Measurements from ENCODE around the gene TTN. TPM values are rescaled to one million over a fixed set of nuclear protein-coding genes. Genes with fewer than 3 reads are reported as not detected.
A peak's percentile ranks its signal among the peaks of the same experiment; 100 is the strongest.

The TTN gene
- total RNA-seq, 1 donor from 2014 or later: 3.8 TPM

GRCh38 chr2:178715366-178715765 lies 91.9 kb downstream of the TTN start:
- H3K27me3 Mint-ChIP-seq (ENCODE audit: unreplicated experiment): no peaks in the 10 kb centered on the region
- DNase-seq (ENCODE audit: low spot score): no peak
- H3K36me3 Mint-ChIP-seq (ENCODE audit: low read depth, unreplicated experiment): no peaks in the 10 kb centered on the region
- H3K4me1 Mint-ChIP-seq (ENCODE audit: unreplicated experiment): peaks cover 17% of the 10 kb centered on the region
- H3K4me3 Mint-ChIP-seq (ENCODE audit: unreplicated experiment): no peak overlapping the region
- TF ChIP-seq CTCF (IDR thresholded peaks at IDR 0.05; ENCODE audit: unreplicated experiment): no peak
- H3K27ac Mint-ChIP-seq (ENCODE audit: unreplicated experiment): no peak overlapping the region
- H3K9me3 Mint-ChIP-seq (ENCODE audit: unreplicated experiment): no peaks in the 10 kb centered on the region

- Mint-ChIP-seq H3K27me3 (ENCODE audit: unreplicated experiment) (no peaks in the 10 kb centered on the region), H3K9me3 (ENCODE audit: unreplicated experiment) (no peaks in the 10 kb centered on the region), H3K36me3 (ENCODE audit: low read depth, unreplicated experiment) (no peaks in the 10 kb centered on the region), H3K4me3 (ENCODE audit: unreplicated experiment) (no peak overlapping the region), H3K27ac (ENCODE audit: unreplicated experiment) (no peak overlapping the region), H3K4me1 (ENCODE audit: unreplicated experiment) (no peaks in the 10 kb centered on the region)
- TF ChIP-seq CTCF (IDR thresholded peaks at IDR 0.05; ENCODE audit: unreplicated experiment): no peak
- no peak for DNase-seq (ENCODE audit: low spot score)
Observed at GRCh38 chr2:178707476-178707875, 99.7 kb downstream of the TTN start.

DNA sequence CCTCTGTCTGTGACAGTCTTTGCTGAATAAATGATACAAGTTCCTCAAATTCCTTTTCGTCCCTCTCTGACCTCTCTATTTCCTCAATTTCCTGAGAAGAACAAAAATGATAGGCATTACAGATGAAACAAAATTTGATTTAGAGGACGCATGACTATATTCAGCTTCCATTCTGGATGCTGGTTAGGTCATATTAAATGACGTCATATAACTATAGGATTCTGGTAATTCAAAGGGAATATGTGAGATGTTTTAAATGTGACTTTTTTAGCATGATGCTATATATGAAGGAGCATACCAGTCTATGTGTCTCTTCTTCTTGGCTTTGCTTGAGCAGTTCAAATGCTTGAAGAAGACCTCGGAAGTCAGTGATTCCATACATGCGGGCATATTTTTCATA lies 102.3 kb downstream of the TTN start:
- H3K27me3 Mint-ChIP-seq (ENCODE audit: unreplicated experiment): no peaks in the 10 kb centered on the region
- no peak overlapping the region for H3K4me3 Mint-ChIP-seq (ENCODE audit: unreplicated experiment)
- no peaks in the 10 kb centered on the region for H3K4me1 Mint-ChIP-seq (ENCODE audit: unreplicated experiment)
- DNase-seq (ENCODE audit: low spot score): no peak
- no peaks in the 10 kb centered on the region for H3K36me3 Mint-ChIP-seq (ENCODE audit: low read depth, unreplicated experiment)
- no peak for TF ChIP-seq CTCF (IDR thresholded peaks at IDR 0.05; ENCODE audit: unreplicated experiment)
- H3K27ac Mint-ChIP-seq (ENCODE audit: unreplicated experiment): no peak overlapping the region
- no peaks in the 10 kb centered on the region for H3K9me3 Mint-ChIP-seq (ENCODE audit: unreplicated experiment)

DNA sequence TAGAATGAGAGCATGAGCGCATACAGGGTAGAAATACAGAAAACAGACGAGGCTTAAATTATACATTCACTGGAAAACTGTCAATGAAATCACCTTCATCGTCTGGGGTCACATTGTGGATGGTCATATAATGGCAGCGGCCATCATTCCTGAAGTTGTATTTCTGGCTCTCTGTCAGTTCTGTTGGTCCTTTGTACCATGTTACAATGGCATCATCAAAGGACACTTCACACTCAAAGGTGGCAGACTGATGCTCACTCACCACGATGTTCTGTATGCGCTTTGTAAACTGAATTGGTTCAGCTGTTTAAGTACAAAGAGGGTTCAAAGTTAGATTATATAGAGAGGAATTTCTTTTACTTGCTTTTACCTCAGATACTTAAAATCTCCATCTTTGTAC lies 104.9 kb downstream of the TTN start:
- H3K4me1 Mint-ChIP-seq (ENCODE audit: unreplicated experiment): no peaks in the 10 kb centered on the region
- H3K36me3 Mint-ChIP-seq (ENCODE audit: low read depth, unreplicated experiment): no peaks in the 10 kb centered on the region
- H3K27ac Mint-ChIP-seq (ENCODE audit: unreplicated experiment): no peak overlapping the region
- H3K9me3 Mint-ChIP-seq (ENCODE audit: unreplicated experiment): no peaks in the 10 kb centered on the region
- TF ChIP-seq CTCF (IDR thresholded peaks at IDR 0.05; ENCODE audit: unreplicated experiment): no peak
- no peaks in the 10 kb centered on the region for H3K27me3 Mint-ChIP-seq (ENCODE audit: unreplicated experiment)
- no peak for DNase-seq (ENCODE audit: low spot score)
- no peak overlapping the region for H3K4me3 Mint-ChIP-seq (ENCODE audit: unreplicated experiment)

- peak; percentile 97 for TF ChIP-seq CTCF (IDR thresholded peaks at IDR 0.05; ENCODE audit: unreplicated experiment)
- Mint-ChIP-seq H3K27ac (ENCODE audit: unreplicated experiment) (no peak overlapping the region), H3K36me3 (ENCODE audit: low read depth, unreplicated experiment) (no peaks in the 10 kb centered on the region), H3K9me3 (ENCODE audit: unreplicated experiment) (no peaks in the 10 kb centered on the region), H3K4me1 (ENCODE audit: unreplicated experiment) (no peaks in the 10 kb centered on the region), H3K4me3 (ENCODE audit: unreplicated experiment) (no peak overlapping the region), H3K27me3 (ENCODE audit: unreplicated experiment) (no peaks in the 10 kb centered on the region)
- no peak for DNase-seq (ENCODE audit: low spot score)
Observed at GRCh38 chr2:178700922-178701342, 106.3 kb downstream of the TTN start.
